ENCODE measurements around the gene DLX4.

The DLX4 gene

DNA sequence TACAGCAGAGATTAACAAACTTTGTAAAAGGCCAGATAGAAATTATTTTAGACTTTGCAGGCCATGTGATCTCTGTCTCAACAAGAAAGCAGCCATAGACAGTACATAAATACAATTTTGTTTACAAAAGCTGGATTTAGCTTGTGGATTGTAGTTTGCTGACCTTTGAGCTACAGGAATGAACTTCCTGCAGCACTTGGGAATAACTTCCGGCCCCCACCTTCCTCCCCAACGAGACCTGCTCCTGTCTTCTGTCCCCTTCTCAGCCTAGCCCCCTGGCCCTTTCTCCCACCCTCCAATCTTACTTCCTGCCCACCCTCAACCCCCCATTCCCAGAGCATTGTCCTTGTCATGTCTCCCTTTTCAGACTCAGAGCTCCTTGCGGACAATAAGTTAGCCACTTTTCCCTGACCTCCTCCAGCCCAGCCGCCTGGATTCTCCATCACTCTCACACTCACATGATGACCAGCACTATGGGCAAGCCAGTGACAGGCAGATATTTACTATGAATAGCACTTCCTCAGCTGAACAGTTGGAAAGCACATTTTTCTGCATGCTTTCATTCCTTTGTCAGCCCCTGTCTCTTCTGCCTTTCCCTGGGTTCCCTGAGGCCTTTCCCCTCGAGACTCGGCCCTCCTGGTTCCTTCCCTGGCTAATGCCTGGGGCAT is 53.6 kb downstream of the DLX4 start:
- no peak overlapping the region for H3K4me3 Mint-ChIP-seq
- no peaks in the 10 kb centered on the region for H3K36me3 Mint-ChIP-seq
- peaks cover 33% of the 10 kb centered on the region for H3K27me3 Mint-ChIP-seq
- no peak for ATAC-seq
- H3K4me1 Mint-ChIP-seq = peaks cover 9% of the 10 kb centered on the region
- no peak overlapping the region for H3K27ac Mint-ChIP-seq
- H3K9me3 Mint-ChIP-seq = no peaks in the 10 kb centered on the region

DNA sequence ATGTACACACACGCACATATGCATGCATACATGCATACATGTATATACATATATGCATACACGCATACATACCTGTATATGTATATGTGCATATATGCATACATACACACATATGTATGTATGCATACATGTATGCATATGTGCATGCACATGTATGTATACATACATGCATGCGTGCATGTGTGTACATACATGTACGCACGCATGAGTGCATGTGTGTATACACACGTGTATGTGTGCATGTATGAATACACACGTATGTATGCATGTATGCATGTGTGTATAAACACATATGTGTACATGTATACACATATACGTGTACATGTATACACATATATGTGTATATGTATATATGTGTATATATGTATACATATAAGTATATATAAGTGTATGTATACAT is 54.5 kb downstream of the DLX4 start:
- no peaks in the 10 kb centered on the region for H3K9me3 Mint-ChIP-seq
- ATAC-seq = no peak
- peaks cover 11% of the 10 kb centered on the region for H3K4me1 Mint-ChIP-seq
- H3K36me3 Mint-ChIP-seq = no peaks in the 10 kb centered on the region
- H3K27me3 Mint-ChIP-seq = peaks cover 42% of the 10 kb centered on the region
- no peak overlapping the region for H3K27ac Mint-ChIP-seq
- H3K4me3 Mint-ChIP-seq = no peak overlapping the region

Measured in stimulated activated memory B cell treated with anti-CD40 and anti-IgM and Interleukin-4, amounts not matched to agents 10 μg/mL and 1 μg/mL and 100 μg/mL, for 72 hours (primary cell).